ENCODE measurements around the gene CREB5.
A peak's percentile ranks its signal among the peaks of the same experiment; 100 is the strongest.

The CREB5 gene

DNA sequence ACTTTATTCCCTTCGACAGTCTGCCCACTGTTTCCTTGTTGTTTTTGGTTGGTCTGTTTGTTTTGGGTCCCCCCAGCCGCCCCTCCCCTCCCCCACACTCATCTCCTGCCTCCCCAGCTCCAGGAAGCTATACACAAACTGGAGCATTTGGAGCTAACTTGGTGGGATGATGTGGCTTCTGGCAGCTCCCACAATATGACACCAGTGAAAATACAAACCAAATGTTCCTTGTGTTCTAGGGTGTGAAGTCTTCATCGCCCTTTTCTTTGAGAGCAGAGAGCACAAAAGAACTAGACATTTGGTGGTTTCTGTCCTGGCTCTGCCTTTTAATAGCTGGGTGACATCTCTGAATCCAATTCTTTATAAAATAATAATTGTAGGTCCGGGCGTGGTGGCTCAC lies 33.8 kb downstream of the CREB5 start:
- no peaks in the 10 kb centered on the region for H3F3A ChIP-seq (ENCODE audit: low read depth)
- peaks cover 4% of the 10 kb centered on the region for H3K4me1 ChIP-seq (ENCODE audit: insufficient read depth, low read length, poor library complexity, severe bottlenecking)
- no peak overlapping the region for H3K4me2 ChIP-seq (ENCODE audit: low read depth, low read length, poor library complexity, severe bottlenecking)
- TF ChIP-seq, protein P1, sequence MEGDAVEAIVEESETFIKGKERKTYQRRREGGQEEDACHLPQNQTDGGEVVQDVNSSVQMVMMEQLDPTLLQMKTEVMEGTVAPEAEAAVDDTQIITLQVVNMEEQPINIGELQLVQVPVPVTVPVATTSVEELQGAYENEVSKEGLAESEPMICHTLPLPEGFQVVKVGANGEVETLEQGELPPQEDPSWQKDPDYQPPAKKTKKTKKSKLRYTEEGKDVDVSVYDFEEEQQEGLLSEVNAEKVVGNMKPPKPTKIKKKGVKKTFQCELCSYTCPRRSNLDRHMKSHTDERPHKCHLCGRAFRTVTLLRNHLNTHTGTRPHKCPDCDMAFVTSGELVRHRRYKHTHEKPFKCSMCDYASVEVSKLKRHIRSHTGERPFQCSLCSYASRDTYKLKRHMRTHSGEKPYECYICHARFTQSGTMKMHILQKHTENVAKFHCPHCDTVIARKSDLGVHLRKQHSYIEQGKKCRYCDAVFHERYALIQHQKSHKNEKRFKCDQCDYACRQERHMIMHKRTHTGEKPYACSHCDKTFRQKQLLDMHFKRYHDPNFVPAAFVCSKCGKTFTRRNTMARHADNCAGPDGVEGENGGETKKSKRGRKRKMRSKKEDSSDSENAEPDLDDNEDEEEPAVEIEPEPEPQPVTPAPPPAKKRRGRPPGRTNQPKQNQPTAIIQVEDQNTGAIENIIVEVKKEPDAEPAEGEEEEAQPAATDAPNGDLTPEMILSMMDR (conservative IDR thresholded peaks at IDR 0.05; ENCODE audit: low read length) = no peak
- TF ChIP-seq EZH2phosphoT487 (IDR thresholded peaks at IDR 0.05; ENCODE audit: borderline replicate concordance) = no peak
- H3K9ac ChIP-seq (ENCODE audit: low read depth, low read length, poor library complexity, severe bottlenecking) = no peak overlapping the region
- H2AFZ ChIP-seq (ENCODE audit: low read length) = no peak overlapping the region
- H3K79me2 ChIP-seq (ENCODE audit: insufficient read depth, low read length) = no peaks in the 10 kb centered on the region
- H3K4me3 ChIP-seq (ENCODE audit: low read length, poor library complexity, severe bottlenecking) = no peak overlapping the region
- no peaks in the 10 kb centered on the region for H3K36me3 ChIP-seq (ENCODE audit: insufficient read depth, low read length)
- no peaks in the 10 kb centered on the region for H4K20me1 ChIP-seq (ENCODE audit: insufficient read depth, low read length, poor library complexity, severe bottlenecking)
- H3K27me3 ChIP-seq (ENCODE audit: insufficient read depth, low read length, poor library complexity, severe bottlenecking) = no peaks in the 10 kb centered on the region
- H3K9me3 ChIP-seq (ENCODE audit: insufficient read depth, low read depth, low read length) = no peaks in the 10 kb centered on the region
- H3K9me2 ChIP-seq (replicated peaks; ENCODE audit: low read depth, low read length) = no peaks in the 10 kb centered on the region

DNA sequence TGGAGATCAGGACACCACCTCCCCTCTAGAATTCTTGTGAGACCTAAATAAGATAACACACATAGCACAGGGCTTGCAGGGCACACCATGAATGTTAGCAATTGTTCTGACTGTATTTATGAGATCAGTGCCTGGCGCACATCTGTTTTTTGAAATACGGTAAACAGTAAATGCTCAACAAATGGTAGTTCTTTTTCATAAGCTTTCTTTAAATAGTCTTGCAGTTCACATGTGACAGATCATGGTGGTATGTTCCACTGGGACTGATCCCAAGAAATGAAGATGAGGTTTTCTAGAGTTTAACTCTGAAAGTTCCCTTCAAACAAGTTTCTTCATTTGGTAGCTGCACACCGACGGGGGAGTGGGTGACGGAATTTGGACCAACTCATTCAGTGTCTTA lies 34.8 kb downstream of the CREB5 start:
- no peak overlapping the region for H2AFZ ChIP-seq (ENCODE audit: low read length)
- peaks cover 4% of the 10 kb centered on the region for H3K4me1 ChIP-seq (ENCODE audit: insufficient read depth, low read length, poor library complexity, severe bottlenecking)
- H4K20me1 ChIP-seq (ENCODE audit: insufficient read depth, low read length, poor library complexity, severe bottlenecking) = no peaks in the 10 kb centered on the region
- no peak for TF ChIP-seq EZH2phosphoT487 (IDR thresholded peaks at IDR 0.05; ENCODE audit: borderline replicate concordance)
- TF ChIP-seq, protein P1 (conservative IDR thresholded peaks at IDR 0.05; ENCODE audit: low read length) = no peak
- H3K4me2 ChIP-seq (ENCODE audit: low read depth, low read length, poor library complexity, severe bottlenecking) = no peak overlapping the region
- no peaks in the 10 kb centered on the region for H3K9me2 ChIP-seq (replicated peaks; ENCODE audit: low read depth, low read length)
- H3F3A ChIP-seq (ENCODE audit: low read depth) = no peaks in the 10 kb centered on the region
- no peaks in the 10 kb centered on the region for H3K9me3 ChIP-seq (ENCODE audit: insufficient read depth, low read depth, low read length)
- no peaks in the 10 kb centered on the region for H3K27me3 ChIP-seq (ENCODE audit: insufficient read depth, low read length, poor library complexity, severe bottlenecking)
- H3K36me3 ChIP-seq (ENCODE audit: insufficient read depth, low read length) = no peaks in the 10 kb centered on the region
- H3K4me3 ChIP-seq (ENCODE audit: low read length, poor library complexity, severe bottlenecking) = no peak overlapping the region
- H3K79me2 ChIP-seq (ENCODE audit: insufficient read depth, low read length) = no peaks in the 10 kb centered on the region
- H3K9ac ChIP-seq (ENCODE audit: low read depth, low read length, poor library complexity, severe bottlenecking) = no peak overlapping the region

DNA sequence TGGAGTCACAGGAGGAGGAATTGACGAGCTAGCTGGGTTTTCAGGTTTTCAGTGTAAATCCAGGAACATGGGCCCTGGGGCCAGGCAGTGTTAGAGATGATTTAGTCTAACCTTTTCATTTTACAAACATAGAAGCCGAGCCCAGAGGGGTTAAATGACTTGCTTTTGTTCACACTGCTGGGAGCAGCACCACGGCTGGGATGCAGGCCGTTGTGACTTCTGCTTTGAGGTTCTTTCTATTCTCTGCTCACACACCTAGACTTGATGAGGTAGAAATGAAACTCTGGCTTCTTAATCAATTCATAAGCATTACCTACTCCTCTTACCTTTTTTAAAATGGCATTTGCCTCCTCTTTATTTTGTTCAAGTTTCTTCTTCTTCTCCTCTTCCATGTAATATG lies 36.4 kb downstream of the CREB5 start:
- H3K36me3 ChIP-seq (ENCODE audit: insufficient read depth, low read length) = no peaks in the 10 kb centered on the region
- H3K9me2 ChIP-seq (replicated peaks; ENCODE audit: low read depth, low read length) = no peaks in the 10 kb centered on the region
- no peak overlapping the region for H3K9ac ChIP-seq (ENCODE audit: low read depth, low read length, poor library complexity, severe bottlenecking)
- no peak overlapping the region for H3K4me2 ChIP-seq (ENCODE audit: low read depth, low read length, poor library complexity, severe bottlenecking)
- peaks cover 4% of the 10 kb centered on the region for H3K4me1 ChIP-seq (ENCODE audit: insufficient read depth, low read length, poor library complexity, severe bottlenecking)
- no peak for TF ChIP-seq EZH2phosphoT487 (IDR thresholded peaks at IDR 0.05; ENCODE audit: borderline replicate concordance)
- TF ChIP-seq, protein P1 (conservative IDR thresholded peaks at IDR 0.05; ENCODE audit: low read length) = no peak
- no peaks in the 10 kb centered on the region for H4K20me1 ChIP-seq (ENCODE audit: insufficient read depth, low read length, poor library complexity, severe bottlenecking)
- H3K4me3 ChIP-seq (ENCODE audit: low read length, poor library complexity, severe bottlenecking) = no peak overlapping the region
- H3K9me3 ChIP-seq (ENCODE audit: insufficient read depth, low read depth, low read length) = no peaks in the 10 kb centered on the region
- no peaks in the 10 kb centered on the region for H3F3A ChIP-seq (ENCODE audit: low read depth)
- no peaks in the 10 kb centered on the region for H3K27me3 ChIP-seq (ENCODE audit: insufficient read depth, low read length, poor library complexity, severe bottlenecking)
- 0 out of 2 replicates have a peak overlapping the region, but pooled peaks have one; percentile 8 for H2AFZ ChIP-seq (ENCODE audit: low read length)
- no peaks in the 10 kb centered on the region for H3K79me2 ChIP-seq (ENCODE audit: insufficient read depth, low read length)

Measured in Loucy (cell line).